KOPT-K1 (cell line): ENCODE measurements around the gene TPCN2.
"Not testable (repeated sequence)": the region's sequence is repeated elsewhere in the genome, so short reads cannot be mapped to it uniquely, and the experiment has no call there.

Experiments used
- H3K27ac ChIP-seq: fragments of 200-600 bp; sonication (generic); 2 replicates; pipeline ENCODE4 v1.5.1; 2016; ENCODE audit warnings: antibody characterized with exemption, mild to moderate bottlenecking, low read depth, low read length; ENCODE audit not compliant: poor library complexity, severe bottlenecking
- H3K36me3 ChIP-seq: fragments of 200-600 bp; sonication (generic); 2 replicates; pipeline ENCODE4 v1.5.1; 2017; ENCODE audit warnings: antibody characterized with exemption, mild to moderate bottlenecking, low read length, moderate library complexity; ENCODE audit not compliant: insufficient read depth
- H3K9me3 ChIP-seq: fragments of 200-600 bp; sonication (generic); 2 replicates; pipeline ENCODE4 v1.5.1; 2017; ENCODE audit warnings: antibody characterized with exemption, low read length, mild to moderate bottlenecking; ENCODE audit not compliant: insufficient read depth, poor library complexity, severe bottlenecking

TPCN2 gene

DNA sequence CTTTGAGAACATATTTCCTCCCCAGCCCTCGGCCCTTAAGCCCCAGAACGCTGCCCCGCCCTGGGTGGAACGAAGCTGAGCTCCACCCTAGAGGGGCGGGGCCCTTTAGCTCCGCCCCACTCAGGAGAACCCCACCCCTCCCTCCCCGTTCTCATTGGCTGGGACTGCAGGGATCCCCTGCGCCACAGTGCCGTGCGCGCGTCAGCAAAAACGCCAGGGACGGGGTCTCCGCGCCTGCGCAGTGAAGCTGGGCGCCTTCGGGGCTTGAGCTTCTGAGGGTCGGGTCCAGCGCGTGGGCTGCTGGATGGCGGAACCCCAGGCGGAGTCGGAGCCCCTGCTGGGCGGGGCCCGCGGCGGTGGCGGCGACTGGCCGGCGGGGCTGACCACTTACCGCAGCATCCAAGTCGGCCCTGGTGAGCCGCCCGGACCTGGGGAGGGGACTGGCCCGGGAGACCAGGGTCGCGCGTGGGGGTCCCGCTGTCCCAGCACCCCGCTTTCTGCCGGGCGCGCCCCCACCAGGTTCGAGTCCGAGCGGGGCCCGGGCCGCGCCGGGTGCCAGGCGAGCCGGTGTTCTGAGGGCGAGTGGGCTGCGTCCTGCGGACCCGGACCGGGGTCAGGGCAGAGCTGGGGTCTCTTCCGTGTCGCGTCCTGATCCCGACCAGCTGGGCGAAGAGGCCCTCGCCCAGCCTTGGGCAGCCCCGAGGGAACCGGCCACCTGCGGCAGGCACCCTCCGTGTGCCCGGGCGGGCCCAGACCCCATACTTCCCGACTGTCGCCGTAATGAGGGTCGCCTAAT lies at the start of gene TPCN2:
TPCN2 (plus strand) TSS at position 239 of the 796 bp plus-strand sequence; CDS start at position 305, 66 bp downstream.
- H3K27ac ChIP-seq, result peak within 1 kb of the TSS; percentile 61
- no peaks in the 10 kb centered on the region for H3K9me3 ChIP-seq
- H3K36me3 ChIP-seq, result no peaks in the 10 kb centered on the region

DNA sequence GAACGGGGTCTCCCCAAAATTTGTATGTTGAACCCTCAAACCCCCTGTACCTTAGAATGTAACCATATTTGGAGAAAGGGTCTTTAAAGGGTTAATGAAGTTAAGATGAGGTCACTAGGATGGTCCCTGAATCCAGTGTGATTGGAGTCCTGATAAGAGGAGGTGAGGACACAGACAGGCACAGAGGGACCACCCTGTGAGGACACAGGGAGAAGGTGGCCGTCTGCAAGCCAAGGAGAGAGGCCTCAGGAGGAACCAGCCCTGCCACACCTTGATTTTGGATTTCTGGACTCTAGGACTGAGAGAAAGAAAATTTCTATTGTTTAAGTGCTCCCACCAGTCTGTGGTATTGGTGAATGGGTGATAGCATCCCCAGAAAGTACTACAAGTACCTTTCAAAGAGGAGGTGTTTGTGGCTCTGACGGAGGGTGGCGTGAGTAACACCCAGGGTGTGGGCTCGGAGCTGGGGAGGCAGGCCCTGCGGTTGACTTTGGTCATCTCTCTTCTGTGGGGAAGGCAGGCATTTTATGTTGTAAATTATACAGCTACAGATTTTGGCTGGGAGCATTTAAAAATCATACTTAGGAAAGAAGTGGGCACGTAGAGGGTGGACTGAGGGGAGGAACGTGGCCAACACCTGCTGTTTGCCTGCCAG lies 49.5 kb upstream of the TPCN2 start:
- H3K36me3 ChIP-seq, result no peaks in the 10 kb centered on the region
- H3K9me3 ChIP-seq, result no peaks in the 10 kb centered on the region
- no peak overlapping the region for H3K27ac ChIP-seq

DNA sequence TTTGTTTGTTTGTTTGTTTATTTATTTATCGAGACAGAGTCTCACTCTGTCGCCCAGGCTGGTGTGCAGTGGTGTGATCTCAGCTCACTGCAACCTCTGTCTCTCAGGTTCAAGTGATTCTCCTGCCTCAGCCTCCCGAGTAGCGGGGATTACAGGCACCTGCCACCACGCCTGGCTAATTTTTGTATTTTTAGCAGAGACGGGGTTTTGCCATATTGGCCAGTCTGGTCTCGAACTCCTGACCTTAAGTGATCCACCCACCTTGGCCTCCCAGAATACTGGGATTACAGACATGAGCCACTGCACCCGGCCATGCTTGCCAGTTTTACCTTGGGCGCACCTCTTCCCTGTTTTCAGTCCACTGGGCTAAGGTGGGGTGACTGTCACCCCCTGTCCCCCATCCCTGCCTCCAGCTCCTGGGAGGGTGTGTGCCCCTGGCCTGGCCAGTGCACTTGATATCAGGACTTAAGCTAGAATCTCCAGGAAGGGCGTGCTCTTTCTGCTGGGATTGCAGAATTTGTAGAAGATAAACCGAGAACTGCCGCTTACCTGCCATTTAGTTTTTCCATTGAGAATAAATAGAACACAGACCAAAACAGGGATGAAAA lies 48.9 kb upstream of the TPCN2 start:
- not testable (repeated sequence) for H3K36me3 ChIP-seq, H3K27ac ChIP-seq, H3K9me3 ChIP-seq

DNA sequence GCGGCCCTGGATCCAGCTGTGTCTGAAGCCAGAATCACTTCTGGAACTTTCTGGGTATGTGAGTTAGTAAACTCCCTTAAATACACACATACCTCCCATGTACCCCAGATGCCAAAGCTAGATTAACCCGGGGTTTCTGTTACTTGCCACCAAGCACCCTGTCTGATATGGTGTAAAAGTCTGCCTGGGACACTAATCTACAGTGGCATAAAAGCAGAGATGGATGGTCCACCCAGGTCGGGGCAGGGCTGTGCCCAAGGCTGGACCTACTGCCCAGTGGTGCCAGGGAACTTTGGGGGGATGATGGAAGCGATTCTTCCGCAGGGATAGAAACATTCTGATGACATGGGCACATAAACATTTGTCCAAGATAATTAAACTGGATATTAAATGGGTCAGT lies 48.3 kb upstream of the TPCN2 start:
- Histone ChIP-seq H3K27ac (no peak overlapping the region), H3K36me3 (no peaks in the 10 kb centered on the region)

DNA sequence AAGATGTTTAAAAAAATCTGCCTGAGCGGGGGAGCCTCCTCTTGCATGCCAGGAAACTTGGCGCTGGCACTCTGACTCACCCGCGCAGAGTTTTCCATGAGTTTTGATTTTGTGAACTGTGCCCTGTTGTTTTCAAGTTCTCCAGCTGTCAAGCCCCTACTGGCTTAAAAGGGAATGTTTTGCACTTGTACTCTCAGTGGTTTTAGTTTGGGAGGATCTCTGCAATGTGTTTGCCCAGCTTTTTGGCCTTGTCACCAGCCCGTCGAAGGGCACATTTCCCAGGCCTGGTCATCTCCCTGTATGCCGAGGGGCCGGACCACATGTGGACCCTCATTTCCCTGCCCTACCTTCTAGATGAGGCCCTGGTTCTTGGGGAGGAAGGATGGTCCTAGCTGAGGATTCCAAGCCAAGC lies 47.9 kb upstream of the TPCN2 start:
- Histone ChIP-seq H3K36me3 (no peaks in the 10 kb centered on the region), H3K27ac (no peak overlapping the region), H3K9me3 (no peaks in the 10 kb centered on the region)

More for the DNA sequence above, 48.3 kb upstream of the TPCN2 start:
- no peaks in the 10 kb centered on the region for H3K9me3 ChIP-seq

DNA sequence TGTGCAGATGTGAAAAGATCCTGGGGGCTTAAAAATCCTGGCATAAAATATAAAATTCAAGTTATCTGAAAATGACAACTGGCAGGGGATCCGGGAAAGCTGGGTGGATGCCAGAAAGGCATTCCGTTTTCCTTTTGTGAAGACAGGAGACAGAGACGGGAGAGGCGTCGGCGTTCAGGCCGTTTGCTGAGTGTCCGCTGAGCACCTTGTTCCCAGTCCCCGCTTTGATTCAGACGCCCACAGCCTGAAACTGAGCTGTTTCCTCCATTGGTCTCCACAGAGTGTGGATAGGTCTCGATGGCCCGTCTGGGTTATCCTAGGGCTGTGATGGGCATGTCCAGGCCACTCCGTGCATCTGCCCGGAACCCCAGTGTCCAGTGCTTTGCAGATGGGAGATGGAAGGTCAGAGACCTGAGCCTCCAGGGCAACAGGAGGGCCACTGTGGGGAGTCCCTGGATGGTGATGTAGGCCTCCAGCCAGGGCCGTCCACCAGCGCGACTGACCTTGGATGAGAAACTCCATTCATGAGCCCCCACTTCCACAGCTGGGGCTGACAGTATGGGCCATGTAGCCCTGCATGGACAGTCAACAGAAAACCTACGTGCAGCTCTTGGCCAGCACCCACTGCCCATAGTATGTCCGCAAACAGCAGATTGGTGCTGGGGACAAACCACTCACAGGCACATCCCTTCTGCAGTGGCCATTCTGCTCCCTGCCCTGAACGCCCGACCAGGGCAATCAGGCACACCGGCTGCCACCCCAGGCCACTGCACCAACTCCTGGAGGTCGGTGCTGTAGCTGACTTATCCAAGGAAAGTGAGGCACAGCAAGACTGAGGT lies 47.3 kb upstream of the TPCN2 start:
- Histone ChIP-seq H3K36me3 (no peaks in the 10 kb centered on the region), H3K27ac (no peak overlapping the region), H3K9me3 (no peaks in the 10 kb centered on the region)

DNA sequence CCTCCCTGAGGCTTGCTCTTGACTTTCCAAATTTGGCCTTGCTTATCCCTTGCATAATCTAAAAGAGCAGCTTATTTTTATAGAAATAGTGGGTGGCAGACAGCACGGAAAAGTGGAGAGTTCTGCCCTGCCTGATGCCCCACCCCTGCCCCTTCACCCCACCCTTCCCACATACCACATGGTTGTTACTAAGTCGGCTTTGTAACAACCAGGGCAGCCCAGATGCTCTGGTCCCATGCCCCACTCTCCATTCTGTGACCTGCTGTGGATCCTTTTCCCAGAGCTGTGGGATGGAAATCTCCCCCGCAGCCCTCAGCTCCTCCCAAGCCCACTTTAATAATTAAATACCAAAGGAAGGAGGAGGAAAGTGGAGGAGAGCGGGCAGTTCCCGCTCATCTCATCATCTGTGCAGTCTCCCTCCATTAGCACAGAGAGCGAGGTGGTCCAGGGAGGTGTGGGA lies 46.6 kb upstream of the TPCN2 start:
- Histone ChIP-seq H3K9me3 (no peaks in the 10 kb centered on the region), H3K36me3 (no peaks in the 10 kb centered on the region), H3K27ac (no peak overlapping the region)

DNA sequence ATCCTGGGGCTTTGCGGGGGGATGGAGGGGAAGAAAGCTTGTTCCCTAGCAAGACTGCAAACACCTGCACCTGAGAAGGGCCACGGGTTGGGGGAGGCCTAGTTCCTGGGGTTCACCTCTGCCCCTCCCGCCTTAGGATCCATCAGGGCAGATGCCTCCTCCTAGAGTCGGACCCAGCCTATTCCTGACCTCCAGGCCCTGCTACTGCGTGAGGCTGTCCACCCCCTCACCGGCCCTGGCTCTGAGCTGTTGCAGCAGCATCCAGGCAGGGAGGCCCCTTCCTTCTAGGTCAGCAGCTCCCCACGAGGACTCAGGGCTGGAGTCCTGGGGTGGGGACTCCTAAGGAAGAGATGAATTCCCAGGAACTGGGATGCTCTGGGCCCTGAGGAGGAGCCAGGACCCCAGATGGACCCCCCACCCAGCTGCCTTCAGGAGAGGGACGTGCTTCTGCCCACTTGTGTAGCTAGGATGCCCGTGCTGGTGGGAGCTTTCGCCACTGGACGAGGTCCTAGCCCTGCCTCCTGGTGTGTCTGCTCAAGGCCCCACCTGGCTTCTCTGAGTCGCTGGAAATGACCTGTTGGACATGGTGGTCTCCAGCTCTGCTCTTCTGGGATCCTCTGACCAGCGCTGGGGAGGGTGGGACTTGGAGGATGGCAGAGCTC lies 46.0 kb upstream of the TPCN2 start:
- H3K9me3 ChIP-seq, result no peaks in the 10 kb centered on the region
- H3K27ac ChIP-seq, result no peak overlapping the region
- H3K36me3 ChIP-seq, result no peaks in the 10 kb centered on the region

DNA sequence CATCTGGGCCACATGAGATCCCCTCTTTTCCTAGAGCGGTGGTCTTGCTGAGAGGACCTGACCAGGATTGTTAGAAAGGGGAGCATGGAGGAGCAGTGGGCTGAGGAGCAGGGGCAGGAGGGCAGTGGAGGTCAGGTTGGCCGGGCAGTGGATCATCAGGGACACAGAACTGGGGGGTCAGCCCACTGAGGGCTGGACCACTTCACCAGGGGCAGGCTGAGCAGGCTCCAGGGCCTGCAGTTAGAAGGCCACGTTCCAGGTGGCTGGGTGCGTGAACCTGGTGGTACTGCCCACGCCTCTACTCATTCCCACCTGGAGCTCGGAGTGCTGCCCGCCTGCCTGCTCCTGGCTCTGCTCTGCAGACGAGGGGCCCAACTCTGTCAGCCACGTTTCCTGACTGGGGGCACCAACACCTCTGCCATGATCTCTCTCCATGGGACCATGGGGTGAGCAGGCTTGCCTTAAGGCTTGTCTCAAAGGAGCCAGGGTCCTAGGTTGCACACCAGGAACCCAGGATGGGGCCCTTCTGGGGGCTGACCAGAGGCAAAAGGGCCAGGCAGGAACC lies 45.3 kb upstream of the TPCN2 start:
- H3K27ac ChIP-seq, result no peak overlapping the region

DNA sequence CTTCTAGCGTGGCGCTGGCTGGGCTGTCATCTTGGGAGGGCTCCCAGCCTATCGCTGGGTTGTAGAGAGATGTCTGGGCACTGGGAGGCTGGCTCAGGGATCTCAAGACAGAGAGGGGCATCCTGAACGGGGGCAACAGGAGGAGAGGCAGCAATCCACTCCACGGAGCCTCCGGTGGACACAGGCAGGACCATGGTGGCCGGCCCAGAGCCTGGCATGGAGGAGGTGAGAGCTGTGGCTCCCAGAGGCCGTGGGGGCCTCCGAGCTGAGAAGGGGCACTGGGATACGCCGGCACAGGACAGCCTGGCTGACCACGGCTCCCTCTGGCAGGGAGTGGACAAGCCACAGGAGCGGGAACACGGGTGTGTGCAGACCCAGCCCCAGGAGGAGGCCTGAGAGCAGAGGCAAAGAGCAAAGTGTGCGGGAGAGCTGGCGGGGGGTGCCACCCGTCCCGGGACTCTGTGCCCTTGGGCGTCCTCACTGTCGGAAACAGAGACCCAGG lies 44.8 kb upstream of the TPCN2 start:
- no peaks in the 10 kb centered on the region for H3K36me3 ChIP-seq
- no peak overlapping the region for H3K27ac ChIP-seq
- no peaks in the 10 kb centered on the region for H3K9me3 ChIP-seq

More for the DNA sequence above, 45.3 kb upstream of the TPCN2 start:
- no peaks in the 10 kb centered on the region for H3K36me3 ChIP-seq
- H3K9me3 ChIP-seq, result no peaks in the 10 kb centered on the region

DNA sequence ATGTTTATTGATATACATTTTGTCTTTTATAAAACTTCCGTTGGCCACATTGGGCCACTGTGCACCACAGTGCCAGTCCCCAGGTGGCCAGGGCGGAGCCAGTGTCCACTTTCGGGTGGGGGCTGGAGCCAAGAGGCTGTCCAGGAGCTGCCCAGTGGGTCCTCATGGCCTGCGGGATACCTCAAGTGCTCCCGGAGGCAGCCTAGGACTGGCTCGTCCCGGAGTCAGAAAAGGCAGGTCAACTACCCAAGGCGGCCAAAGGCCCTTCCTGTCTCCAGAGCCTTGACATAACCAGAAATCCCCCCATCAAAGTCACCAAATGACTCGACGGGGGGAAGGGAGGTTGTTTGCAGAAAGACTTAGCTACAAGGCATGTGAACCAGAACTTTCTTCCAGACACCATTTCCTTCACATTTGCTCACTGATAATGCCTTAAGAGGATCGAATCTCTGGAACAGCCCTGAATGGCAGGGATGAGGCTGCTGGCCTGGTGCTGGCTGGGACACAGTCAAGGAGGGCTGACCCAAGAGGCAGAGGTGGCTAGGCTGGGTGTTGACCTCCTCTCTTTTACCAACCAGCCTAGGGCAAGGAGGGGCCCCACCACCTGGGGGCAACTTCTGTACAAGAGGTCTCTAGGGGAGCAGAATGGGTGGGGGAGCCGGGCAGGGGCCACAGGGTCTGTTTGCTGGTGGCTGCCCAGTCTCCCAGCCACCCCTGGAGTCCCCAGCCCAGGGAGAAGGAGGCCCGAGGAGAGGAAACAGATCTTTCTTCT lies 44.1 kb upstream of the TPCN2 start:
- Histone ChIP-seq H3K9me3 (no peaks in the 10 kb centered on the region), H3K27ac (no peak overlapping the region), H3K36me3 (no peaks in the 10 kb centered on the region)

DNA sequence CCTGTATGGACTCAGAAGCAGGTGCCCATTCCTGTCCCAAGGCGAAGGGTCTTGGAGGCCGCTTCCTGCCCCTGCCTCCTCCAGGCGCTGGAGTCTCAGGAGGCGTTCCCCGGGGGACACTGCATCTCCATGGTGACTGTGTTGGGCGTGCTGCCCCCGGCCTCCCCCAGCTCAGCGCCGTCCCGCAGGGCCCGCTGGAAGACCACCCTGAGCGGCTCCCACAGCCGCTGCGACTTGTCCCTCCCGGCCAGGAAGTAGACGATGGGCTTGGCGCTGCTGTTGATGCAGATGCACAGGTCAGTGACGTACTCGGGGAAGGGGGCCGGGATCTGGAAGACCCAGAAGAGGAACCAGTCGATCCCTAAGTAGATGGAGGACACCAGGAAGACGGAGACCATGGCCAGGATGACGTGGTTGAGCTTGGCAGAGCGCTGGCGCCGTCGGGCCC lies 43.5 kb upstream of the TPCN2 start:
- Histone ChIP-seq H3K36me3 (no peaks in the 10 kb centered on the region), H3K27ac (no peak overlapping the region), H3K9me3 (no peaks in the 10 kb centered on the region)

DNA sequence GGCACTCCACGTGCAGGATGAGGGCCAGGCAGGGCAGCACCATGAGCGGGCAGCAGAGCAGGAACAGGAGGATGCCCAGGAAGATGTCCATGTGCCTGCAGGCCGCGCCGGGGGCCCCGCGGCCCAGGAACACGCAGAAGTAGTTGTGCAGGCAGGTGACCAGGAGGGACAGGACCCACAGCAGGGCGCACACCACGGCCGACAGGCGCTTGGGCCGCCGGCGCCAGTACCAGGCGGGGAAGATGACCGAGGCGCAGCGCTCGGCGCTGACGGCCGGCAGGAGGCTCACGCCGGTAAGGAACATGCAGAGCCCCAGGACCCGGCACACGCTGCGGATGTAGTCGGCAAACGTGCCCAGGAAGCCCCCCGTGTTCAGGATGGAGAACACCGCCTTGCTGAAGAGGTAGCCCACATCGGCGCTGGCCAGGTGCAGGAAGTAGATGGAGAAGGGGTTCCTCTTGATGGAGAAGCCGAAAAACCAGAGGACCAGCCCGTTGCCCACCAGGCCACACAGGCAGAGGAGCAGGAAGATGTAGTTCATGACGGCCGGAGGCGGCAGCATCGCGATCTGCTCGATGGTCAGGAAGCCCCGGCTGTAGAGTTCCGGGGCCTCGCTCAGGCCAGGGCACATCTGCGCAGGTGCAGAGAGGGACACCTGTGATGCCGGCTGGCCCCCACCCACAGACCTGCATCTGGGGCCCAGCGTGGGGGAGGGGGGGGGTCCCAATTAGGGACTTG lies 42.9 kb upstream of the TPCN2 start:
- H3K27ac ChIP-seq, result no peak overlapping the region
- H3K36me3 ChIP-seq, result no peaks in the 10 kb centered on the region
- H3K9me3 ChIP-seq, result no peaks in the 10 kb centered on the region
